KMS-11 (cell line): Measurements from ENCODE around the gene POP4.

Experiments used
- H2AFZ ChIP-seq: fragments of 200-600 bp; sonication (generic); 2 replicates; pipeline ENCODE4 v1.6.1; 2016; ENCODE audit warnings: antibody characterized with exemption, mixed run types, low read depth
- H3K27ac ChIP-seq: fragments of 200-600 bp; sonication (generic); 2 replicates; pipeline ENCODE4 v1.6.1; 2016; ENCODE audit warnings: mild to moderate bottlenecking, mixed run types
- H3K27me3 ChIP-seq: fragments of 200-600 bp; sonication (generic); 2 replicates; pipeline ENCODE4 v1.6.1; 2017; ENCODE audit warnings: mild to moderate bottlenecking, low read depth, mixed run types, moderate library complexity; ENCODE audit not compliant: insufficient read depth
- H3K36me3 ChIP-seq: fragments of 200-600 bp; sonication (generic); 2 replicates; pipeline ENCODE4 v1.6.1; 2017; ENCODE audit warnings: mild to moderate bottlenecking, mixed run types; ENCODE audit not compliant: insufficient read depth
- H3K4me1 ChIP-seq: fragments of 200-600 bp; sonication (generic); 2 replicates; pipeline ENCODE4 v1.6.1; 2016; ENCODE audit warnings: mild to moderate bottlenecking, low read depth, mixed run types; ENCODE audit not compliant: poor library complexity, severe bottlenecking
- H3K4me2 ChIP-seq: fragments of 200-600 bp; sonication (generic); 2 replicates; pipeline ENCODE4 v1.7.0; 2016; ENCODE audit warnings: mild to moderate bottlenecking, mixed run types
- H3K4me3 ChIP-seq: fragments of 200-600 bp; sonication (generic); IDR thresholded peaks from 2 replicates; pipeline ENCODE4 v1.6.1; 2017; ENCODE audit warnings: low read depth, low read length, mixed read lengths; ENCODE audit not compliant: insufficient read depth
- H3K79me2 ChIP-seq: fragments of 200-600 bp; sonication (generic); 2 replicates; pipeline ENCODE4 v1.6.1; 2016; ENCODE audit warnings: low read depth, mixed run types; ENCODE audit not compliant: insufficient read depth
- H3K9ac ChIP-seq: fragments of 200-600 bp; sonication (generic); 2 replicates; pipeline ENCODE4 v1.6.1; 2016; ENCODE audit warnings: mild to moderate bottlenecking, mixed run types
- H4K20me1 ChIP-seq: fragments of 200-600 bp; sonication (generic); 2 replicates; pipeline ENCODE4 v1.6.1; 2016; ENCODE audit warnings: mild to moderate bottlenecking, mixed run types; ENCODE audit not compliant: insufficient read depth
- TF ChIP-seq, protein P1 (sequence below): fragments of 200-600 bp; sonication (generic); conservative IDR thresholded peaks from 2 replicates; pipeline ENCODE4 v1.6.1; 2017; ENCODE audit warnings: low read depth, mild to moderate bottlenecking, antibody characterized with exemption, low read length, moderate library complexity, mixed read lengths

POP4 gene

DNA sequence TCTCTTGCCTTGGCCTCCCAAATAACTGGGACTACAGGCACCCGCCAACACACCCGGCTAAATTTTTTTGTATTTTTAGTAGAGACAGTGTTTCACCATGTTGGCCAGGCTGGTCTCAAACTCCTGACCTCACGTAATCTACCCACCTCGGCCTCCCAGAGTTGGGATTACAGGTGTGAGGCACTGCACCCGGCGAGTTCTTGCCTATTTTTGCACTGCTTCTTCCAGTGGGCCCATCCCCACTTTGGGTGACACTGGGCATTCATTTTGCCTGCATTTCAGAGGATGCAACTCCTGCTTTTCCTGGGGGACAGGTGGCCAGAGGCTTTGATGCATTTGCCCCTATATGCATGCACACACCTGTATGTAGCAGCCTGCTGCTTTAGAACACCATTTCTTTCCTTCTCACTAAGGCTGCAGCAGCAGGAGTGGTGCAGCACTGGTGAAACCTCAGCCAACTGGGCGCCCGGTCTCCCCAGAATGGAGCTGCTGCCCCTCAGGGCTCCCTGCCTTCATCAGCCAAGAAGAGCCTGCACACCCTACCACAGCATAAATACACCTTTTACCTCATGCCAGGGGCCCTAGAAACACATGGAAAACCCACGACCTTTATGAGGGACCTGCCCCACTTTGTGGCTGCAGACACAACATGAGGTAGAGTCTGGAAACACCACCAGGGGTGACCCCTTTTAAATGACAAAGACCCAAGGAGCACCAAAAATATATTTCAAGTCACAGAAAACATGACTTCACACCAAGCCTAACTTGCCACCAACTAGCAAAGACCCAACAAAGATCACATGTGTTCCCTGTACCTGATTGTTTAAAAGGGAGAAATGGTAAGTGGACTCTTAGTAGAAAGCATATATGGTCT, 36.8 kb upstream of the POP4 start:
- Histone ChIP-seq H3K9ac (no peak overlapping the region), H3K36me3 (no peaks in the 10 kb centered on the region), H4K20me1 (no peaks in the 10 kb centered on the region), H3K79me2 (no peaks in the 10 kb centered on the region), H3K27ac (no peak overlapping the region), H3K4me1 (no peaks in the 10 kb centered on the region), H2AFZ (no peak overlapping the region), H3K4me2 (no peak overlapping the region), H3K4me3 (no peak overlapping the region), H3K27me3 (peaks cover 5% of the 10 kb centered on the region; the same call in 1 of the 2 replicates)
- TF ChIP-seq, protein P1, sequence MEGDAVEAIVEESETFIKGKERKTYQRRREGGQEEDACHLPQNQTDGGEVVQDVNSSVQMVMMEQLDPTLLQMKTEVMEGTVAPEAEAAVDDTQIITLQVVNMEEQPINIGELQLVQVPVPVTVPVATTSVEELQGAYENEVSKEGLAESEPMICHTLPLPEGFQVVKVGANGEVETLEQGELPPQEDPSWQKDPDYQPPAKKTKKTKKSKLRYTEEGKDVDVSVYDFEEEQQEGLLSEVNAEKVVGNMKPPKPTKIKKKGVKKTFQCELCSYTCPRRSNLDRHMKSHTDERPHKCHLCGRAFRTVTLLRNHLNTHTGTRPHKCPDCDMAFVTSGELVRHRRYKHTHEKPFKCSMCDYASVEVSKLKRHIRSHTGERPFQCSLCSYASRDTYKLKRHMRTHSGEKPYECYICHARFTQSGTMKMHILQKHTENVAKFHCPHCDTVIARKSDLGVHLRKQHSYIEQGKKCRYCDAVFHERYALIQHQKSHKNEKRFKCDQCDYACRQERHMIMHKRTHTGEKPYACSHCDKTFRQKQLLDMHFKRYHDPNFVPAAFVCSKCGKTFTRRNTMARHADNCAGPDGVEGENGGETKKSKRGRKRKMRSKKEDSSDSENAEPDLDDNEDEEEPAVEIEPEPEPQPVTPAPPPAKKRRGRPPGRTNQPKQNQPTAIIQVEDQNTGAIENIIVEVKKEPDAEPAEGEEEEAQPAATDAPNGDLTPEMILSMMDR = no peak

DNA sequence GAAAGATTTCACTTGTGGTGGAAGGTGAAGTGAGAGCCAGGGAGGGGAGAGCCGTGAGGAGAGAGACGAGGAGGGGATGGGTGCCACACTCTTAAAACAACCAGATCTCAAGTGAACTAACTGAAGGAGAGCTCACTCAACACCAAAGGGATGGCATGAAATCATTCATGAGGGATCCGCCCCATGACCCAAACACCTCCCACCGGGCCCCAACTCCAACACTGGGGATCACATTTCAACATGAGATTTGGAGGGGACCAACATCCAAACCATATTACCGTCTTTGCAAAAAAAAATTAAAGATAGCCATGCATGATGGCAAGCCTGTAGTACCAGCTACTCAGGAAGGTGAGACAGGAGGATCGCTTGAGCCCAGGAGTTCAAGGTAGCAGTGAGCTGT, 34.9 kb upstream of the POP4 start:
- TF ChIP-seq, protein P1 = no peak
- H4K20me1 ChIP-seq = no peaks in the 10 kb centered on the region

DNA sequence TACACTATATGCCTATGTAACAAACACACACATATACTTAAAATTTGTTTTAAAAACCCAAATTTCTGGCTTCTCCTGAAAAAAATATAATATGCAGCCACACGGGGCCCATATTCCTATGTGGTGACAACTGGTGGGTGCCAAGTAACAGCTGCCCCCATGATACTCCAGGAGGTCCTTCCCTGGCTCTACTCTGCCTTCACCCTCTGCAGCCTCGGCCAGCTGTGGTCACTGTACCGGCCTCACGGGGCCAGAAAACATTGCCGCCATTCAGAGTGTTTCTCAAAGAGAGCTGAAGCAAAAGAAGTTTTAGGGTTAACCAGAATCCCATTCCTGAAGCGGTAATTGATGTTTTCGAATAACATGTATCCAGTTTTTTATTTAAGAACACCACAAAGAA, 32.6 kb upstream of the POP4 start:
- TF ChIP-seq, protein P1 = no peak
- H3K36me3 ChIP-seq = no peaks in the 10 kb centered on the region
- no peaks in the 10 kb centered on the region for H3K4me1 ChIP-seq
- no peak overlapping the region for H3K4me2 ChIP-seq
- no peaks in the 10 kb centered on the region for H4K20me1 ChIP-seq
- no peaks in the 10 kb centered on the region for H3K79me2 ChIP-seq
- H3K27me3 ChIP-seq = peaks cover 3% of the 10 kb centered on the region; the same call in 1 of the 2 replicates
- H2AFZ ChIP-seq = no peak overlapping the region
- no peak overlapping the region for H3K27ac ChIP-seq
- no peak overlapping the region for H3K9ac ChIP-seq
- no peak overlapping the region for H3K4me3 ChIP-seq

More for the DNA sequence above, 34.9 kb upstream of the POP4 start:
- H3K4me1 ChIP-seq = no peaks in the 10 kb centered on the region
- no peaks in the 10 kb centered on the region for H3K79me2 ChIP-seq
- no peak overlapping the region for H3K4me3 ChIP-seq
- H3K36me3 ChIP-seq = no peaks in the 10 kb centered on the region
- H2AFZ ChIP-seq = no peak overlapping the region
- no peak overlapping the region for H3K4me2 ChIP-seq
- H3K27ac ChIP-seq = no peak overlapping the region
- no peak overlapping the region for H3K9ac ChIP-seq
- H3K27me3 ChIP-seq = no peaks in the 10 kb centered on the region; the same call in 1 of the 2 replicates

DNA sequence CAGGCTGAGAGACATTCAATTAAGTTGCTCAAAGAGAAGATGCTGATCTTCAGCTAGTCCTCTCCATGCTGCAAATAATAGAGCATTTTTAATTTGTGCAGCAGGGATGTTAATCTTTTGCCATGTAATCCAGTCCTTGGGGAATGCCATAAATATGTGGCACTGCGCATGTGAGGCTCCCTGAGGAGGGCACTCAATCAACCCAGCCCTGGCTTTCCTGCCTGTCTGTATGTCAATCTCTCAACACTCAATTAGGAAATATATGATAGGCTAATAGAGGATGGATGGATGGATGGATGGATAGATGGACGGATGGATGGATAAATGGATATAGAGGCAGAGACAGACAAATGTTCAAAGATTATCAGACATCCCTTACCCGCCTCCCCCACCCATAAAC, 31.6 kb upstream of the POP4 start:
- no peak overlapping the region for H3K9ac ChIP-seq
- no peaks in the 10 kb centered on the region for H3K4me1 ChIP-seq
- H3K4me2 ChIP-seq = no peak overlapping the region
- H3K79me2 ChIP-seq = no peaks in the 10 kb centered on the region
- no peaks in the 10 kb centered on the region for H3K36me3 ChIP-seq
- H3K27me3 ChIP-seq = peaks cover 3% of the 10 kb centered on the region; the same call in 1 of the 2 replicates
- no peak overlapping the region for H3K27ac ChIP-seq
- no peak overlapping the region for H2AFZ ChIP-seq
- H3K4me3 ChIP-seq = no peak overlapping the region
- TF ChIP-seq, protein P1 = no peak
- no peaks in the 10 kb centered on the region for H4K20me1 ChIP-seq
